GM21825 (cell line): ENCODE measurements around the gene SLC6A15.

Experiments used
- ATAC-seq: cut with Tn5 transposase; IDR thresholded peaks from one replicate; pipeline ENCODE4 v1.9.1; 2021; ENCODE audit warnings: mild to moderate bottlenecking, moderate library complexity; ENCODE audit not compliant: unreplicated experiment

SLC6A15 gene

GRCh38 chr12:84912198-84913128 is at the start of gene SLC6A15:
Gene SLC6A15 (minus strand): TSS chr12:84912799. CDS start chr12:84892120, 20,679 bp downstream.
- no peak for ATAC-seq

GRCh38 chr12:84960918-84961317 is 48.3 kb upstream of the SLC6A15 start:
- no peak for ATAC-seq

- ATAC-seq, result no peak
Observed at GRCh38 chr12:84955298-84955697, 42.7 kb upstream of the SLC6A15 start.

DNA sequence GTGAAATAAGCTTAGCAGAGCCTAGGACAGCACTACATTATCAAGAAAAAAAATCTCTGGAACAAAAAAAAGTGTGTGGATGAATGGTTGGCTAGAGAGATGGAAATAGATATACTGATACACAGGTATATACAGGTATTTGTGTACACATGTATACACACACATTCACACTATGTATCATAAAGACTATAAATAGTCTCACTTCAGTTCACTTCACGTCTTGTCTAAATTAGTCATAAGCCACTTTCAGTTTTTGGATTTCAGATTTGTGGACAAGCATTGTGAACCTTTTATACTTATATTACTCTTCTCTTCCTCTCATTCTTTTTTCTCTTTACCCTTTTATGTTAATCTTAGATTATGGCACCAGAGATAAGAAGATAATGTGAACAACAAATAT is 41.8 kb upstream of the SLC6A15 start:
- no peak for ATAC-seq

DNA sequence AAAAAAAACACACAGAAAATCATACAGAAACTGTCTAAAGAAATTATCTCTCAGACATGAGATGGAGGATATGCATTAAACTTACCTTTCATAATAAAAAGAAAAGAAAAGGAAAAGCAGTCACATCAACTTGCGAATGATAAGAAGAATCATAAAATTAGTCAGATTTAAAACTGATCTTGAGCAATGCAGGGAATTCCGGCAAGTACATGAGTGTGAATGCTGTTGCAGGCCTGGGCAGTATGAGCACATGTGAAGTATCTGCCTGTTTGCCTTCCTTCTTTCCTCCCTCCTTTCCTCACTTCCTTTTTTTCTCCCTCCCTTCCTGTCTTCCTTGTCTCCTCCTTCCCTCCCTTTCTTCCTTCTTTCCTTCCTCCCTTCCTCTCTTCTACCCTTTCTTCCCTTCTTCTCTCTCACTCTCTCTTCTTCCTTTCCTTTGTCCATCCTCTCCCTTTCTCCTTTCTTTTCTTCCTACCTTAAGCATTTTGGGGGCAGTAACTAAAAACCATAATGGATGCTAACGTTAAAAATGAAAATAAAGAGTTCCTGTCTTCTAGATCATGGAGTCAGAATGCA is 38.5 kb upstream of the SLC6A15 start:
- no peak for ATAC-seq

DNA sequence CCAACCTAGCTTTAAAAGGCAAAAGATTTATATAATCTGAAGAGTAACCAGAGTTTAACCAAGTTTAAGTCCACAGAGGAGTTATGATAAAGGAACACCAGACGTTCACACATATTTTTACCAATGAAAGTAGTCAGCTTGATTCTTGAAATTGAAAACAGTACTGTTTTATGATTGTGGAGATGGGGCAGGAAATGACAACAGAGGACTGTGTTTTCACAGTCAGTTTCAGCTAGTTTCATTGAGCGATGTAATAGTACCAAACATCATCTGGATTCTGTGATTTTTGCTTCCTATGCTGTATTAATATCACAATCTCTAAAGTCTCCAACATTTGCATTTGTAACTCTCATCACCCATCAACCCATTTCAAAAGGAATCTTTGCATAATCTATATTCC is 34.2 kb upstream of the SLC6A15 start:
- ATAC-seq, result no peak

GRCh38 chr12:84937415-84937814 is 24.8 kb upstream of the SLC6A15 start:
- ATAC-seq, result no peak

- ATAC-seq, result no peak
Observed at GRCh38 chr12:84929501-84929900, 16.9 kb upstream of the SLC6A15 start.

DNA sequence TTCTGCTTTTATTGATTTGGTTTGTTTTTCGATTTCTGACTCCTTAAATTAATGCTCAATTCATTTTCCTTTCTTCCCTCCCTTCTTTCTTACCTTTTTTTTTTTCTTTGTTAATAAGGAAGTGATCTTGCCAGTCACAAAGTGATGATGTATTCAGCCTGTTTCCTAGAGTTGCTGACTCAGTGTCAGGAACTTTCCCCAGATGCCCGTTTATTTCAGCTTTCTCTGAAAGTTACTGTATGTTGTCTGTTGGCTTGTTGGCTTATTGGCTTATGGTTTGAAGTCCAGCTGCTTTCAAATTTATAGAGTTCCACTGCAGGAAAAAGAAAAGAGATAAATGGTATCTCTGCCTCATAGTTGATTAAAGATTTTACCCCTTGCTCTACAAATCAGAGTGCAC is 12.4 kb upstream of the SLC6A15 start:
- no peak for ATAC-seq

GRCh38 chr12:84922693-84923092 is 10.1 kb upstream of the SLC6A15 start:
- no peak for ATAC-seq

- no peak for ATAC-seq
Observed at GRCh38 chr12:84920331-84920730, 7.7 kb upstream of the SLC6A15 start.

GRCh38 chr12:84919271-84919670 is 6.7 kb upstream of the SLC6A15 start:
- ATAC-seq, result no peak

DNA sequence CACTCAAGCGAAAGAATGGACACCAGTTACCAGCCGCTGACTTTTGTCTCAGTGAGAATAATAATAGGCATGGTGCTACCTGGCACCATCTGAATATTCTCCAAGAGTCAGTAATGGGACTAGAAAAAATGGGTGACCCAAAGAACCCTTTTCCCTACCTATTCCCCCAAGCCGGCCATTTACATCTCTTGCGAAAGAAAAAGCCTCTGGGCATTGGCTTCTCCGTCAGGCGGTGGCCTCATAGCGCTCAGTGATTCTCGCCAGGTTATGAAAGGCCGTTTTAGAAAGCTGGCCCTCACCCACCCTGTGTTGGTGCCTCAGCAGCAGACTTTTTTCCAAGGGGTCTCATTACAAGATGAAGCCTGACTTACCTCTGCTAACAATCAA is 523 bp upstream of the SLC6A15 start:
- ATAC-seq, result no peak

- no peak for ATAC-seq
Observed at GRCh38 chr12:84911271-84912197, 1.1 kb downstream of the SLC6A15 start.

DNA sequence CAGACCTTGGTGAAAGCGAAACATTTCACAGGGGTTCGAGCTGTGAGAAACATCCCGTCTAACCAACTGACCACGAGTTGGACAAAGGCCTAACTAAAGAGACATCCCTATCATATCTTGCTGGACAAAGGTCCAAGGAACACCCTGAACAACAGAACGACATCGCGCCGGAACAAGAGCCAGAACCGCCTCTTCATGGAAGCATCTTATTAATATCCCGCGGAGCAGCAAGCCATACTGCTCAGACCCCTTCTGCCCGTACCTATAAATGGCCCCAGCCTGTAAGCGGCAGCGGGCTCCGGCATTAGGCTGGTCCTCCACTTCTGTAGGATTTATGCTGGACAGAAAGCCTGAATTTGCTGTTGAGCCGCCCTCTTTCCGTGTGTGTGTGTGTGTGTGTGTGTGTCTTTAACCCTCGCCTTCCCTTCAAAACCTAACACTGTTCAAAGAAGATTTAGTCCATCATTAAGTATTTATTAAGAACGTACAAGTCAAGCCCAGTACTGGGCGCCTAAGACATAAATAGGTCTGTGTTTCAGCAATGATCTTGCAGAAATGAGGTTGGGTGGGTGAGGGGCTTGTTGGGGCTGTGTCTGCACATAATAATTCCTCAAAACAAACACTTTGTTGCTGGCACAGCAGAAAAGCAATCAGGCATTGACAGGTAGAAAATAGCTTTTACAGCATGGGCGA is 1.9 kb downstream of the SLC6A15 start:
- ATAC-seq, result no peak

DNA sequence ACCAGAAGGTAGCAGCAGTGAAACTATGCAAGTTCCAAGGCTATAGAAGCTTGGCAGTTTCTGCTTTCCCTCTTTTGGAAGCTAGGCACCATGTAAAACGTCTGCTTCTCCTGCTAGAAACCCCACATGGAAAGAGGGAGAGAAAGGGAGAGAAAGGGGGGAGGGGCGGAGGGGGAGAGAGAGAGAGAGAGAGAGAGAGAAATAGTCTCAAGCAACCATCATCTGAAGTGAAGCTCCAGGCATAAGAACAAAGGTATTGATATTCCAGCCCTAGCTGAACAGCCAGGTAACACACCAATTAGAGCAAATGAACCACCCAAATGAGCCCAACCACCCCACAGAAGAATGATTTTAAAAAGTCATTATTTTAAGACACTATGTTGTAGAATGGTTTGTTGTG is 8.5 kb downstream of the SLC6A15 start:
- no peak for ATAC-seq

DNA sequence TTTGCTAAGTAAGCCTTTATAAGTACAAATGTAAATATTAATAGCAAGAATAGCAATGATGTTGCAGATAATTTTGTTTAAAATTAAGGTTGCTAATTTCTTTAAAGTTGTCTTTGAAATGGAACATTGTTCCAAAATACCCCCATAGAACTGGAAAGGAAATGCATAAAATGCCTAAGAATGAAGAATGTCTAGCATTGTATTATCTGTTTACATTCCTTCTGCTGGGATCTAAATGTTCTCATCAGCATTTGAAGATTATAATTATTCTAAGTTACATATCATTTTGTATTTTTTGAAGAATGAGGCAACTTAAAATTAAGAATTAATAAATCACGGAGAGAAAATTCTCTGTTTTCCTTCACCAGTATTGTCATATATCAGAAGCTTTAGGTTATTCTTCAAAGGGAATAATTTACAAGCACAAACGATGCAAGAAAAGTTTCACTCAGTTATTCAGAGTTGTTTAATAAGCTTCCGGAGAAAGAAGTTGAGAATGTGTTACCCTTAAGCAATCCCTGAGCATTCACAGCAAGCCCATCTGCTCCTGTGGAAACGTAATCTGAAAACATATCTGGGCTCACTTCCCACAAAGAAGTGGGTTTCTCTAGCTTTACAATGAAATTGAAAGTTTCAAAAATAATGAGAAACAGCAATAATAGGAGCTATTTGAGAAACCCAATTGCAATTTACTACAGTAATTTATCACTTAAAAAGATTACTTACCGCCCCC is 21.3 kb downstream of the SLC6A15 start:
- ATAC-seq, result no peak

- no peak for ATAC-seq
Observed at GRCh38 chr12:84889818-84890217, 22.8 kb downstream of the SLC6A15 start.

GRCh38 chr12:84888861-84889260 is 23.7 kb downstream of the SLC6A15 start:
- ATAC-seq, result no peak

DNA sequence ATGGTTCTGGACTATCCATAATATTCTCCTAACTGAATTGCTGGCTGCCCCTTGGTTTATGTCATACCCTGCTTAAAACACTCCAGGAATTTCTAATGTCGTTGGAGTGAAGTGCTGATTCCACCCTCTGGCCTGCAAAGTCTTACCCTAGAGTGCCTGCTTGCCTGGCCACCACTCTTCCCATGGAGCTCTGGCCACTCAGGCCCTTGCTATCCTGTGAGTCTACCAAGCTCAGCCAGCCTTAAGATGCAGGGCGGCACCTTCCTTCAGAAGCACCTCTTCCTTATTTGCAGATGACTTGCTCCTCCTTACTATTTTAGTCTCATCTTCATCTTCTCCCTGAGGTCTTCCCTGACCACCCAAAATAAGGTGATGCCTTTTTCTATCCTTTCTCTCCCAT is 35.3 kb downstream of the SLC6A15 start:
- ATAC-seq, result no peak
